AG10803 (cell line): ENCODE measurements around the gene GRPEL2.

Experiments
- DNase-seq: peaks from one replicate; pipeline ENCODE4 v3.0.0; 2010; ENCODE audit warnings: low read depth
- H3K4me3 ChIP-seq: 2 replicates; pipeline ENCODE4 v1.5.1; 2011; ENCODE audit warnings: mild to moderate bottlenecking, low read length, control low read depth
- CTCF ChIP-seq: conservative IDR thresholded peaks from 2 replicates; pipeline ENCODE4 v1.5.1; 2011; ENCODE audit warnings: mild to moderate bottlenecking, low read length, control low read depth, inconsistent platforms

The GRPEL2 gene

GRCh38 chr5:149374801-149375200 lies 29.5 kb downstream of the GRPEL2 start:
- no peak overlapping the region for H3K4me3 ChIP-seq
- no peak for TF ChIP-seq CTCF
- no peak for DNase-seq

GRCh38 chr5:149375434-149375833 lies 30.1 kb downstream of the GRPEL2 start:
- DNase-seq = no peak
- TF ChIP-seq CTCF = no peak

GRCh38 chr5:149376104-149376503 lies 30.8 kb downstream of the GRPEL2 start:
- no peak for DNase-seq
- TF ChIP-seq CTCF = no peak

More at GRCh38 chr5:149375434-149375833, 30.1 kb downstream of the GRPEL2 start:
- H3K4me3 ChIP-seq = no peak overlapping the region

GRCh38 chr5:149376711-149377447 lies 31.6 kb downstream of the GRPEL2 start:
- no peak for TF ChIP-seq CTCF
- no peak overlapping the region for H3K4me3 ChIP-seq
- DNase-seq = no peak

More at GRCh38 chr5:149376104-149376503, 30.8 kb downstream of the GRPEL2 start:
- no peak overlapping the region for H3K4me3 ChIP-seq

- TF ChIP-seq CTCF = no peak
- no peak for DNase-seq
Observed at GRCh38 chr5:149378241-149378820, 33.0 kb downstream of the GRPEL2 start.

GRCh38 chr5:149379177-149379761 lies 34.0 kb downstream of the GRPEL2 start, which contains the start of gene IL17B:
Gene IL17B, minus strand, starts transcription at chr5:149379292. Its CDS starts 67 bp downstream, at chr5:149379225.
- H3K4me3 ChIP-seq = no peak within 1 kb of the TSS

More at GRCh38 chr5:149378241-149378820, 33.0 kb downstream of the GRPEL2 start:
- no peak overlapping the region for H3K4me3 ChIP-seq

More at GRCh38 chr5:149379177-149379761, 34.0 kb downstream of the GRPEL2 start, which contains the start of gene IL17B:
- DNase-seq = no peak
- TF ChIP-seq CTCF = no peak
